MG63 (cell line): ENCODE data around the gene DEF6. TPM values are rescaled to one million over a fixed set of nuclear protein-coding genes. Genes with fewer than 3 reads are reported as not detected.

Experiments used
- DNase-seq: peaks from one replicate; pipeline ENCODE4 v3.0.0-alpha.2; 2020
- H3K27me3 ChIP-seq: fragments of 250-450 bp; sonication (Bioruptor Pico); 2 replicates; pipeline ENCODE4 v1.5.1; 2020; ENCODE audit warnings: mild to moderate bottlenecking, moderate library complexity
- H3K36me3 ChIP-seq: fragments of 250-450 bp; sonication (Bioruptor Pico); 2 replicates; pipeline ENCODE4 v1.5.1; 2020; ENCODE audit warnings: mild to moderate bottlenecking, moderate library complexity
- H3K4me3 ChIP-seq: fragments of 250-450 bp; sonication (Bioruptor Pico); 2 replicates; pipeline ENCODE4 v1.5.1; 2020; ENCODE audit warnings: mild to moderate bottlenecking, moderate library complexity
- H3K9me3 ChIP-seq: fragments of 250-450 bp; sonication (Bioruptor Pico); 2 replicates; pipeline ENCODE4 v1.5.1; 2020; ENCODE audit warnings: mild to moderate bottlenecking, moderate library complexity
- total RNA-seq: library from RNA; depleted of rRNA; stranded (reverse); fragments of >200 nt; shearing (Covaris generic); gene quantifications from 2 replicates; pipeline ENCODE4 v1.2.3, GENCODE V29; 2014; ENCODE audit warnings: low replicate concordance; rRNA removed

Gene DEF6
- total RNA-seq, 1 experiment from 2014 or later = 0.33 TPM

- Histone ChIP-seq H3K36me3 (peaks cover 42% of the 10 kb centered on the region), H3K27me3 (no peaks in the 10 kb centered on the region), H3K9me3 (no peaks in the 10 kb centered on the region; the same call in 1 of the 2 replicates), H3K4me3 (no peak overlapping the region)
- no peak for DNase-seq
Observed at GRCh38 chr6:35370785-35371493, 73.3 kb downstream of the DEF6 start.

Other genes with a start within 250 kb of the DEF6 start
- 0.25 TPM in 1 of 2 replicates, not detected in the other for gene TCP11, start 156.5 kb upstream of the DEF6 start, total RNA-seq
- 2.5 and 4.2 TPM in 2 replicates for gene SCUBE3, start 83.9 kb upstream of the DEF6 start, total RNA-seq
- 14.2 and 14.9 TPM in 2 replicates for gene ZNF76, start 38.1 kb upstream of the DEF6 start, total RNA-seq
- 5.9 and 15.7 TPM in 2 replicates for gene PPARD, start 44.7 kb downstream of the DEF6 start, total RNA-seq
- 20.1 and 28.0 TPM in 2 replicates for gene FANCE, start 154.5 kb downstream of the DEF6 start, total RNA-seq
- gene RPL10A, start 170.6 kb downstream of the DEF6 start, total RNA-seq = 1,962 and 2,782 TPM in 2 replicates
- gene TEAD3, start 199.3 kb downstream of the DEF6 start, total RNA-seq = 7.5 and 9.2 TPM in 2 replicates
- not detected in 2 replicates for gene TULP1, start 215.1 kb downstream of the DEF6 start, total RNA-seq